Activated naive CD8-positive, alpha-beta T cell (primary cell): Measurements from ENCODE around the gene BRIP1.

Source experiments
- H3K27ac Mint-ChIP-seq: one replicate; pipeline ENCODE4 v1.8.0; 2021; ENCODE audit warnings: mixed read lengths
- H3K27me3 Mint-ChIP-seq: one replicate; pipeline ENCODE4 v1.8.0; 2021; ENCODE audit warnings: mixed read lengths
- H3K36me3 Mint-ChIP-seq: one replicate; pipeline ENCODE4 v1.8.0; 2021; ENCODE audit warnings: mixed read lengths
- H3K4me1 Mint-ChIP-seq: one replicate; pipeline ENCODE4 v1.8.0; 2021; ENCODE audit warnings: low read depth, mixed read lengths
- H3K4me3 Mint-ChIP-seq: one replicate; pipeline ENCODE4 v1.8.0; 2021; ENCODE audit warnings: mild to moderate bottlenecking, mixed read lengths
- H3K9me3 Mint-ChIP-seq: one replicate; pipeline ENCODE4 v1.8.0; 2021; ENCODE audit warnings: low read depth, mixed read lengths

BRIP1 gene

DNA sequence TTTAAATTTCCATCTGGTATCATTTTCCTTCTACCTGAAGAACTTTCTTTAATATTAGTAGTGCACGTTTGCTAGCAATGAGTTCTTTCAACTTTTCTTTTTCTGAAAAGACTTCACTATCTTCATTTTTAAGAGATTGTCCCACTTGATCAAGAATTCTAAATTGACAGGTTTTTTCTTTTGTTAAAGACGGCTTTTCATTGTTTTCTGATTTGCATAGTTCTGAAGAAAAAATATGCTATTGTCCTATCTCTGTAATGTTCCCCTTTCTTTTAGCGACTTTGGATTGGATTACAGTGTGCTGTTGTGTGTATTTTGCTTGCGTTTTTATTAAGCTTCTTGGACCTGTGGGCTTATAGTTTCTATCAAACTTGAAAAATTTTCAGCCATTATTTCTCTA, 146.0 kb downstream of the BRIP1 start:
- no peaks in the 10 kb centered on the region for H3K4me1 Mint-ChIP-seq
- H3K36me3 Mint-ChIP-seq, result peaks cover 6% of the 10 kb centered on the region
- peaks cover 20% of the 10 kb centered on the region for H3K9me3 Mint-ChIP-seq
- no peak overlapping the region for H3K27ac Mint-ChIP-seq
- no peaks in the 10 kb centered on the region for H3K27me3 Mint-ChIP-seq
- no peak overlapping the region for H3K4me3 Mint-ChIP-seq

DNA sequence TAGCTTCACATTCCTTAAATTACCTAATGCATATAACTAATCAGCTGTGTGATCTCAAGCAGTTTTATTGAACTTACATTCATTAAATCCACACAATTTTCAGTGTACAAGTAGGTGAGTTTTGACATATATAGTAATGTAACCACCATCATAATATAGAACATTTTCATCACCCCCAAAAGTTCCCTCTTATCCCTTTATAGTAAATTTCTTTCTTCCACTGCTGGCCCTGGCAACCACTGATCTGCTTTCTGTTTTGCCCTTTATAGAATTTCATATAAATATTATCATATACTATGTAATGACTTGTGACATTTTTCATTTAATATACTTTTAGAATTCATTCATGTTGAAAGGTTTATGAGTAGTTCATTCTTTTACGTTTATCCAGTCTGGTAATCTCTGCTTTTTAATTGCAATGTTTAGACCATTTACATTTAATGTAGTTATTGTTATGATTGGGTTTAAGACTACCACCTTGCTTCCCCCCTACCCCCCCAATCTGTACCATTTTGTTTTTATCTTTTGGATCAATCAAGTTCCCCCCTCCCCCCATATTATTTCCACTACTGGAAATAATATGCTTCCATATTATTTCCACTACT, 147.0 kb downstream of the BRIP1 start:
- Mint-ChIP-seq H3K27ac (no peak overlapping the region), H3K4me3 (no peak overlapping the region), H3K4me1 (no peaks in the 10 kb centered on the region), H3K9me3 (peaks cover 20% of the 10 kb centered on the region), H3K27me3 (no peaks in the 10 kb centered on the region), H3K36me3 (peaks cover 5% of the 10 kb centered on the region)

DNA sequence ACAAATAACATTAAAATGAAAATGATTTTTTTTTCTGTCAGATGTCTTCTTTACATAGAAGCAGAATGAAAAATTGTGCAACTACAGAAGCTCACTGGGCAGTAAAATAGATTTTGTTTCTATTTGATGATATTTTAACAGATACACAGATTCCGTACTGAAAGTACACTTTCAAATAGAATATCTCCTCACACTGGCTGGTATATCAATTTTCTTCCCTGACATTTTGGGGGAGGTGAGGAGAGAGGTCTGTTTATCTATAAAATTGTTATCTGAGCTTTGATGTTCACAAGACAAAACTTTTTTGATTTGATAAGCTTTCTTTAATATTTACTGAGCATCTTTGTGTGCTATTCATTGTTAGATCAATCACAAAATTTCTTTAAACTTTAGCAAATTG, 148.0 kb downstream of the BRIP1 start:
- peaks cover 5% of the 10 kb centered on the region for H3K36me3 Mint-ChIP-seq
- H3K27me3 Mint-ChIP-seq, result no peaks in the 10 kb centered on the region
- H3K27ac Mint-ChIP-seq, result no peak overlapping the region
- no peak overlapping the region for H3K4me3 Mint-ChIP-seq
- peaks cover 20% of the 10 kb centered on the region for H3K9me3 Mint-ChIP-seq
- H3K4me1 Mint-ChIP-seq, result no peaks in the 10 kb centered on the region

GRCh38 chr17:61714300-61714699, 149.0 kb downstream of the BRIP1 start:
- no peaks in the 10 kb centered on the region for H3K27me3 Mint-ChIP-seq
- H3K9me3 Mint-ChIP-seq, result peaks cover 20% of the 10 kb centered on the region
- no peak overlapping the region for H3K27ac Mint-ChIP-seq
- no peaks in the 10 kb centered on the region for H3K4me1 Mint-ChIP-seq
- H3K36me3 Mint-ChIP-seq, result peaks cover 2% of the 10 kb centered on the region
- no peak overlapping the region for H3K4me3 Mint-ChIP-seq

DNA sequence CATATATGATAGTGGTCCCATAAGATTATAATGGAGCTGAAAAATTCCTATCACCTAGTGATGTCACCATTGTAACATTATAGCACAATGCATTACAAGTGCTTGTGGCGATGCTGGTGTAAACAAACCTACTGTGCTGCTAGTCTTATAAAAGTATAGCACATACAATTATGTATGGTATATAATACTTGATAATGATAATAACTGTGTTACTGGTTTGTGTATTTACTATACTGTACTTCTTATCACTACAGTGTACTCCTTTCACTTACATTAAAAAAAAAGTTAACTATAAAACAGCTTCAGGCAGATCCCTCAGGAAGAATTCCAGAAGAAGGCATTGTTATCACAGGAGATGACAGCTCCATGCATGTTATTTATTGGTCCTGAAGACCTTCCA, 150.3 kb downstream of the BRIP1 start:
- H3K36me3 Mint-ChIP-seq, result peaks cover 2% of the 10 kb centered on the region
- peaks cover 9% of the 10 kb centered on the region for H3K9me3 Mint-ChIP-seq
- H3K4me3 Mint-ChIP-seq, result no peak overlapping the region
- H3K27ac Mint-ChIP-seq, result no peak overlapping the region
- no peaks in the 10 kb centered on the region for H3K27me3 Mint-ChIP-seq
- no peaks in the 10 kb centered on the region for H3K4me1 Mint-ChIP-seq

DNA sequence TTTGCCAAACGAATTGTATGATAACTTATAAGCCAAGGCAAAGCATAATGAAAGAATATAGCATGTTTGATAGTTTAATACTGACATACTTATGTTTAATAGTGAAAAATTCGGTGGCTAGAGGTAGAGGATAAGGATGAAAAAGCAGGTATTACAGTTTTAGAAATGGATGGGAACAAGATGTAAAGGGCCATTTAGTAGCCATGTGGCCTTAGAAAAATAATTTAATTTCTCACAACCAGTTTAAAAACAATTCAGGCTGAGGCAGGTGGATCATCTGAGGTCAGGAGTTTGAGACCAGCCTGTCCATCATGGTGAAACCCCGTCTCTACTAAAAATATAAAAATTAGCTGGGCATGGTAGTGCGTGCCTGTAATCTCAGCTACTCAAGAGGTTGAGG, 152.8 kb downstream of the BRIP1 start:
- H3K27me3 Mint-ChIP-seq, result no peaks in the 10 kb centered on the region
- H3K9me3 Mint-ChIP-seq, result no peaks in the 10 kb centered on the region
- H3K27ac Mint-ChIP-seq, result no peak overlapping the region
- no peak overlapping the region for H3K4me3 Mint-ChIP-seq
- peaks cover 2% of the 10 kb centered on the region for H3K36me3 Mint-ChIP-seq
- no peaks in the 10 kb centered on the region for H3K4me1 Mint-ChIP-seq

DNA sequence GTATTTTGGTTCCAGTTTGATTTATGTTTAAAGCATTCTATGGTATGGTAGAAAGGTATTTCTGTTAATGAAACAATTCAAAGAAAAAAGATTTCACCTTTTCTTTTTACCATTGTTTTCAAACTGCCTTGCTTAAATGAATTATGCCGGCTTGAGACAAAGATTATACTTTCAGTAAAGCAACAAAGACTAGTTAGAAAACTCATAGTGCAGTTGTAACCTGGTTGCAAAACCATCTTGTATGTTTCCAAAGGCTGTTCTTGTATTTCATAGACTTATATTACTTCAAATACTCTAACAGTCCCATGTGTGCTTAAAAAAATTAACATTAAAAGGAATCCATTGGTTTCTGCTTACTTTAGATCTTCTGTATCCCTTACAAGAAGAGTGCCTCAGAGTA, 153.8 kb downstream of the BRIP1 start:
- Mint-ChIP-seq H3K4me3 (no peak overlapping the region), H3K9me3 (no peaks in the 10 kb centered on the region), H3K27me3 (no peaks in the 10 kb centered on the region), H3K36me3 (peaks cover 2% of the 10 kb centered on the region), H3K4me1 (no peaks in the 10 kb centered on the region), H3K27ac (no peak overlapping the region)

- peaks cover 9% of the 10 kb centered on the region for H3K36me3 Mint-ChIP-seq
- H3K27ac Mint-ChIP-seq, result no peak overlapping the region
- no peaks in the 10 kb centered on the region for H3K4me1 Mint-ChIP-seq
- peaks cover 27% of the 10 kb centered on the region for H3K9me3 Mint-ChIP-seq
- no peaks in the 10 kb centered on the region for H3K27me3 Mint-ChIP-seq
- H3K4me3 Mint-ChIP-seq, result no peak overlapping the region
These were observed 158.3 kb downstream of the BRIP1 start for GRCh38 chr17:61704935-61705449.

DNA sequence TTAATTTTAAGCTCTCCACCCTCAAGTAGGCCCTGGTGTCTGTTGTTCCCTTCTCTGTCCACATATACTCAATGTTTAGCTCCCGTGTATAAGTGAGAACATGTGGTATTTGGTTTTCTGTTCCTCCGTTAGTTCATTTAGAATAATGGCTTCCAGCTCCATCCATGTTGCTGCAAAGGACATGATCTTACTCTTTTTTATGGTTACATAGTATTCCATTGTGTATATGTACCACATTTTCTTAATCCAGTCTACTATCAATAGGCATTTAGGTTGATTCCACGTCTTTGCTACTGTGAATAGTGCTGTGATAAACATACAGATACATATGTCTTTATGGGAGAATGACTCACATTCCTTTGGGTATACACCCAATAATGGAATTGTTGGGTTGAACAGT, 160.9 kb downstream of the BRIP1 start:
- Mint-ChIP-seq H3K4me3 (no peak overlapping the region), H3K9me3 (peaks cover 32% of the 10 kb centered on the region), H3K27me3 (no peaks in the 10 kb centered on the region), H3K27ac (no peak overlapping the region), H3K4me1 (no peaks in the 10 kb centered on the region), H3K36me3 (peaks cover 17% of the 10 kb centered on the region)

GRCh38 chr17:61701978-61702377, 161.3 kb downstream of the BRIP1 start:
- Mint-ChIP-seq H3K9me3 (peaks cover 32% of the 10 kb centered on the region), H3K27ac (no peak overlapping the region), H3K4me1 (no peaks in the 10 kb centered on the region), H3K4me3 (no peak overlapping the region), H3K27me3 (no peaks in the 10 kb centered on the region), H3K36me3 (peaks cover 17% of the 10 kb centered on the region)

GRCh38 chr17:61701334-61701733, 162.0 kb downstream of the BRIP1 start:
- H3K4me1 Mint-ChIP-seq, result no peaks in the 10 kb centered on the region
- H3K27me3 Mint-ChIP-seq, result no peaks in the 10 kb centered on the region
- H3K27ac Mint-ChIP-seq, result no peak overlapping the region
- H3K4me3 Mint-ChIP-seq, result no peak overlapping the region
- peaks cover 17% of the 10 kb centered on the region for H3K36me3 Mint-ChIP-seq
- H3K9me3 Mint-ChIP-seq, result peaks cover 32% of the 10 kb centered on the region

DNA sequence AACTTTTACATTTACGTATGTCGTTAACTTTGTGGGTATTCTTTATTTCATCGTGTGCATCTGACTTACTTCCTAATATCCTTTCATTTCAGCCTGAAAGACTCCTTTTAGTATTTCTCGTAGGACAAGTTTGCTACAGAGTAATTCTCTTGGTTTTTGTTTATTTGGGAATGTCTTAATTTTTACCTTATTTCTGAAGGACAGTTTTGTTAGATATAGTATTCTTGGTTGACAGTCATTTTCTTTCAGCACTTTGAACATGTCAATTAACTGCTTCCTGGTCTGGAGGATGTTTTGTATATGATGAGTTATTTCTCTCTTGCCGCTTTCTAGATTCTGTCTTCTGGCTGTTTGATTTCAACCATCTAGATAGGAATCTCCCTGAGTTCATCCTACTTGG, 163.1 kb downstream of the BRIP1 start:
- Mint-ChIP-seq H3K27ac (no peak overlapping the region), H3K9me3 (peaks cover 36% of the 10 kb centered on the region), H3K27me3 (no peaks in the 10 kb centered on the region), H3K4me3 (no peak overlapping the region), H3K4me1 (no peaks in the 10 kb centered on the region), H3K36me3 (peaks cover 20% of the 10 kb centered on the region)

GRCh38 chr17:61699694-61700093, 163.6 kb downstream of the BRIP1 start:
- H3K36me3 Mint-ChIP-seq, result peaks cover 23% of the 10 kb centered on the region
- no peak overlapping the region for H3K4me3 Mint-ChIP-seq
- no peaks in the 10 kb centered on the region for H3K27me3 Mint-ChIP-seq
- H3K27ac Mint-ChIP-seq, result no peak overlapping the region
- H3K9me3 Mint-ChIP-seq, result peaks cover 41% of the 10 kb centered on the region
- no peaks in the 10 kb centered on the region for H3K4me1 Mint-ChIP-seq

DNA sequence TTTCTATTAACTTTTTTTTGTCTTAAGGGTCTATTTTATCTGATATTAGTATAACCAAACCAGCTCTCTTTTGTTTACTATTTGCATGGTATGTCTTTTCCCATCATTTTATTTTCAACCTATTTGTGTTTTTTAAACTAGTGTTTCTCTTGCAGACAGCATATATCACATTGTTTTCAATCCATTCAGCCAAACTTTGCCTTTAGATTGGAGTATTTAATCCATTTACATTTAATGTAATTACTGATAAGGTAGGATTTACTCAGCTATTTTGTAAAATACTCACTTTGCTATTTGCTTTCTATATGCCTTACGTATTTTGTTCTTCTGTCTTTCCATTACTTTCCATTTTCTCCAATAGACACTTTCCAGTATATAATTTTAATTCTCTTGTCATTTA, 164.3 kb downstream of the BRIP1 start:
- H3K9me3 Mint-ChIP-seq, result peaks cover 37% of the 10 kb centered on the region
- H3K27me3 Mint-ChIP-seq, result no peaks in the 10 kb centered on the region
- H3K27ac Mint-ChIP-seq, result no peak overlapping the region
- H3K4me1 Mint-ChIP-seq, result no peaks in the 10 kb centered on the region
- H3K36me3 Mint-ChIP-seq, result peaks cover 23% of the 10 kb centered on the region
- no peak overlapping the region for H3K4me3 Mint-ChIP-seq

DNA sequence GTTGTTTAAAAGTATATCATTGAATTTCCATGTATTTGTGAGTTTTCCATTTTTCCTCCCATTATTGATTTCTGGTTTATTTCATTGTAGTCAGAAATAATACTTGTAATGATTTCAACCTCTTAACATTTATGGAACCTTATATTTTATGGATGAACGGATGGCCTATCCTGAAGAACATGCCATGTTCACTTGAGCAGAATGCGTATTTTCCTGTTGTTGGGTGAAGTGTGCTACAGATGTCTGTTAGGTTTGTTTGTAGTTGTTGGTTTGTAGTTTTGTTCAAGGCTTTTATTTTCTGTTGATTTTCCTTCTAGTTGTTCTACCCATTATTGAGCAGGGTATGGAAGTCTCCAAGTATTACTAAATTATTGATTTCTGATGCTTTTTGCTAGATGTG, 165.1 kb downstream of the BRIP1 start:
- no peaks in the 10 kb centered on the region for H3K4me1 Mint-ChIP-seq
- no peaks in the 10 kb centered on the region for H3K27me3 Mint-ChIP-seq
- peaks cover 36% of the 10 kb centered on the region for H3K9me3 Mint-ChIP-seq
- H3K36me3 Mint-ChIP-seq, result peaks cover 23% of the 10 kb centered on the region
- H3K27ac Mint-ChIP-seq, result no peak overlapping the region
- H3K4me3 Mint-ChIP-seq, result no peak overlapping the region

DNA sequence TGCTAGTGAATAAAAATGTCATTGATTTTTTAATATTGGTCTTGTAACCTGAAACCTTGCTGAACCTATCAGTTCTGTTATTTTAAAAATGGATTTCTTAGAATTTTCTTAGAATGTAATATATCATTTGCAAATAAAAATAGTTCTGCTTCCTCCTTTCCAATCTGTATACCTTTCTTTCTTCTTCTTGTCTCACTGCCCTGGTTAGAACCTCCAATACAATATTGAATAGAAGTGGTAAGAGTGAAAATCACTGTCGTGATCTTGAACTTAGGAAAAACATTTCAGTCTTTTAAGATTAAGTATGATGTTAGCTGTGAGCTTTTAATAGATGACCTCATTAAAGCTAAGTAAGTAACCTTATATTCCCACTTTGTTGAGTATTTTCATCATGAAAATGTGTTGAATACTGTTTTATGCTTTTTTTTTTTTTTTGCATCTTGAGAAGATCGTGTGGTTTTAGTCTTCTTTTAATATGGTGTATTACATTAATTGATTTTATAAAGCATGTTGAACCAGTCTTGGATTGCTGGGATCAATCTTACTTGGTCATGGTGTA, 167.5 kb downstream of the BRIP1 start:
- Mint-ChIP-seq H3K27ac (no peak overlapping the region), H3K36me3 (peaks cover 17% of the 10 kb centered on the region)

More for the DNA sequence above, 167.5 kb downstream of the BRIP1 start:
- Mint-ChIP-seq H3K4me3 (no peak overlapping the region), H3K4me1 (no peaks in the 10 kb centered on the region), H3K27me3 (no peaks in the 10 kb centered on the region), H3K9me3 (peaks cover 20% of the 10 kb centered on the region)
